Measurements from ENCODE around the gene OR2B2. TPM values are rescaled to one million over a fixed set of nuclear protein-coding genes. Genes with fewer than 3 reads are reported as not detected.
"Not testable (repeated sequence)": the region's sequence is repeated elsewhere in the genome, so short reads cannot be mapped to it uniquely, and the experiment has no call there.

The OR2B2 gene
- total RNA-seq, 1 donor: not detected

DNA sequence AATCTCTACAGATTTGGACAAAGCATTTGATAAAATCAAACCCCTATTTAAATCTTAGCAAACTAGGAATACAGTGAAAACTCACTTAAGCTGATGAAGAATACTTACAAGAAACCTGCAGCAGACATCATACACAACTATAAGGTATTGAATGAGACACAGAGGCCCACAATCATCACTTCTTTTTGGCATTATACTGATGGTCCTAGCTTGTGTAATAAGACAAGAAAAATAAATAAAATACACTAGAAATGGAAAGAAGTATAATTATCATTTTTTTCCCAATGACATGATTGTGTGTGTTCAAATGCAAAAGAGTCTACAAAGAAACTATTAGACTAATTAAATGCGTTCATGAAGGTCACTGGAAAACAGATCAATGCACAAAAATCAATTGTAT lies 36.0 kb upstream of the OR2B2 start:
- Histone ChIP-seq H3K9me3 (ENCODE audit: low read depth, low read length) (no peaks in the 10 kb centered on the region), H2AFZ (ENCODE audit: low read length) (no peak overlapping the region), H3K79me2 (ENCODE audit: insufficient read depth, low read length) (no peaks in the 10 kb centered on the region), H3K36me3 (ENCODE audit: insufficient read depth, low read length) (no peaks in the 10 kb centered on the region), H4K20me1 (ENCODE audit: insufficient read depth, low read length) (no peaks in the 10 kb centered on the region), H3K27ac (ENCODE audit: low read depth, low read length) (no peak overlapping the region), H3K27me3 (ENCODE audit: insufficient read depth, low read length) (no peaks in the 10 kb centered on the region), H3K4me2 (ENCODE audit: insufficient read depth, low read length) (no peak overlapping the region), H3K4me1 (ENCODE audit: insufficient read depth, low read length) (no peaks in the 10 kb centered on the region), H3K4me3 (ENCODE audit: insufficient read depth, low read length) (no peak overlapping the region)
- TF ChIP-seq, protein P1, sequence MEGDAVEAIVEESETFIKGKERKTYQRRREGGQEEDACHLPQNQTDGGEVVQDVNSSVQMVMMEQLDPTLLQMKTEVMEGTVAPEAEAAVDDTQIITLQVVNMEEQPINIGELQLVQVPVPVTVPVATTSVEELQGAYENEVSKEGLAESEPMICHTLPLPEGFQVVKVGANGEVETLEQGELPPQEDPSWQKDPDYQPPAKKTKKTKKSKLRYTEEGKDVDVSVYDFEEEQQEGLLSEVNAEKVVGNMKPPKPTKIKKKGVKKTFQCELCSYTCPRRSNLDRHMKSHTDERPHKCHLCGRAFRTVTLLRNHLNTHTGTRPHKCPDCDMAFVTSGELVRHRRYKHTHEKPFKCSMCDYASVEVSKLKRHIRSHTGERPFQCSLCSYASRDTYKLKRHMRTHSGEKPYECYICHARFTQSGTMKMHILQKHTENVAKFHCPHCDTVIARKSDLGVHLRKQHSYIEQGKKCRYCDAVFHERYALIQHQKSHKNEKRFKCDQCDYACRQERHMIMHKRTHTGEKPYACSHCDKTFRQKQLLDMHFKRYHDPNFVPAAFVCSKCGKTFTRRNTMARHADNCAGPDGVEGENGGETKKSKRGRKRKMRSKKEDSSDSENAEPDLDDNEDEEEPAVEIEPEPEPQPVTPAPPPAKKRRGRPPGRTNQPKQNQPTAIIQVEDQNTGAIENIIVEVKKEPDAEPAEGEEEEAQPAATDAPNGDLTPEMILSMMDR (IDR thresholded peaks at IDR 0.05; ENCODE audit: extremely low read depth, low read depth, low read length): no peak
- no peak for DNase-seq (ENCODE audit: insufficient read length, low spot score, missing footprints)

- H3K4me1 ChIP-seq (ENCODE audit: insufficient read depth, low read length); H3K9me3 ChIP-seq (ENCODE audit: low read depth, low read length); H3K79me2 ChIP-seq (ENCODE audit: insufficient read depth, low read length); H3K4me3 ChIP-seq (ENCODE audit: insufficient read depth, low read length); H4K20me1 ChIP-seq (ENCODE audit: insufficient read depth, low read length); H3K4me2 ChIP-seq (ENCODE audit: insufficient read depth, low read length); DNase-seq (ENCODE audit: insufficient read length, low spot score, missing footprints); H3K27ac ChIP-seq (ENCODE audit: low read depth, low read length); H2AFZ ChIP-seq (ENCODE audit: low read length); H3K27me3 ChIP-seq (ENCODE audit: insufficient read depth, low read length); H3K36me3 ChIP-seq (ENCODE audit: insufficient read depth, low read length): not testable (repeated sequence)
Observed at GRCh38 chr6:27943072-27943471, 30.9 kb upstream of the OR2B2 start.

DNA sequence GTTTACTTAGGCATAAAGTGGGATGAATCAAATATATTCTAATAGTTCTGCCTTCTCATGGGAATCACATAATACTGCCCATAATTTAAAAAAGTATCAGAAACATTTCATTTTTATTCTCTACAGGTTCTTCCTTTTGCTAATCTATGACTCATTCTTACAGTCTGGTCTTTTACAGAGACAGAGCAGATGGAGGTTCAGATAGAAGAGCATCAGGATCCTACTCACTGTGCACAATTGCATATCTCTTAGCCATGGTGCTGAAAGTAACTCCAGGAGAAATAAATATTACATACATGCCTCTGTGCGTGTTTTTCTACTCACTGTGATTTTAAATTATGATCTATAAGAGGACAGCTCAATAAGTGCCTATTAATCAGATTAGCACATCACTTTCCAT lies 28.6 kb upstream of the OR2B2 start:
- no peaks in the 10 kb centered on the region for H3K4me1 ChIP-seq (ENCODE audit: insufficient read depth, low read length)
- no peak overlapping the region for H2AFZ ChIP-seq (ENCODE audit: low read length)
- H3K9me3 ChIP-seq (ENCODE audit: low read depth, low read length): no peaks in the 10 kb centered on the region
- TF ChIP-seq, protein P1 (IDR thresholded peaks at IDR 0.05; ENCODE audit: extremely low read depth, low read depth, low read length): no peak
- H3K36me3 ChIP-seq (ENCODE audit: insufficient read depth, low read length): no peaks in the 10 kb centered on the region
- no peak overlapping the region for H3K27ac ChIP-seq (ENCODE audit: low read depth, low read length)
- H3K4me3 ChIP-seq (ENCODE audit: insufficient read depth, low read length): no peak overlapping the region
- H3K27me3 ChIP-seq (ENCODE audit: insufficient read depth, low read length): no peaks in the 10 kb centered on the region
- DNase-seq (ENCODE audit: insufficient read length, low spot score, missing footprints): no peak
- H3K4me2 ChIP-seq (ENCODE audit: insufficient read depth, low read length): no peak overlapping the region
- no peaks in the 10 kb centered on the region for H4K20me1 ChIP-seq (ENCODE audit: insufficient read depth, low read length)
- H3K79me2 ChIP-seq (ENCODE audit: insufficient read depth, low read length): no peaks in the 10 kb centered on the region

DNA sequence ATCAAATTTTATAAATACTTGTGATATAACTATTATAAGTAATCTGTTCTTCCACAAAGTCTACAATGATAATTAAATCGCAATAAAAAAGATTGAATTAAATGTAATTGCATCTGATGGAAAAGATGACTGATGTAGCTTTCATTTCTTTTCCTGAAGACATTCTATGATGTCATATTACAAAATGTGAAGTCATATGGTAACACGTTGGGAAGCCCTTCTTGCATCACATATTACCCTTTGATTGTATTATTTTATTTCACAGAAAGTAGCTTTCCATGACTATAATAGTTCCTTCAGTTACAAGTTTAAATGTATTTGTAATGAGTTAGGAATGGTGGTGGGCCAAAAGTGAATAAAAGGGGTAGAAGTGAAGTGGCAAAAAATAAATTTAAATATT lies 19.0 kb upstream of the OR2B2 start:
- H3K4me2 ChIP-seq (ENCODE audit: insufficient read depth, low read length): no peak overlapping the region
- DNase-seq (ENCODE audit: insufficient read length, low spot score, missing footprints): no peak
- no peak overlapping the region for H3K4me3 ChIP-seq (ENCODE audit: insufficient read depth, low read length)
- no peak overlapping the region for H2AFZ ChIP-seq (ENCODE audit: low read length)
- no peak overlapping the region for H3K27ac ChIP-seq (ENCODE audit: low read depth, low read length)
- H3K9me3 ChIP-seq (ENCODE audit: low read depth, low read length): no peaks in the 10 kb centered on the region
- no peaks in the 10 kb centered on the region for H3K36me3 ChIP-seq (ENCODE audit: insufficient read depth, low read length)
- no peaks in the 10 kb centered on the region for H3K27me3 ChIP-seq (ENCODE audit: insufficient read depth, low read length)
- no peaks in the 10 kb centered on the region for H3K4me1 ChIP-seq (ENCODE audit: insufficient read depth, low read length)
- H4K20me1 ChIP-seq (ENCODE audit: insufficient read depth, low read length): no peaks in the 10 kb centered on the region
- TF ChIP-seq, protein P1 (IDR thresholded peaks at IDR 0.05; ENCODE audit: extremely low read depth, low read depth, low read length): no peak
- H3K79me2 ChIP-seq (ENCODE audit: insufficient read depth, low read length): no peaks in the 10 kb centered on the region

DNA sequence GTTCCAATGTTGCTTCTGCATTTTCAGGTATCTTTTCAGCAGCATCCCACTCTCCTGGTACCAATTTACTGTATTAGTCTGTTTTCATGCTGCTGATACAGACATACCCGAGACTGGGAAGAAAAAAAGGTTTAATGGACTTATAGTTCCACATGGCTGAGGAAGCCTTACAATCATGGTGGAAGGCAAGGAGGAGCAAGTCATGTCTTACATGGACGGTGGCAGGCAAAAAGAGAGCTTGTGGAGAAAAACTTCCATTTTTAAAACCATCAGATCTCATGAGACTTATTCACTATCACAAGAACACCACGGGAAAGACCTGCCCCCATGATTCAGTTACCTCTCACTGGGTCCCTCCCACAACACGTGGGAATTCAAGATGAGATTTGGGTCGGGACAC lies 17.7 kb upstream of the OR2B2 start:
- not testable (repeated sequence) for H4K20me1 ChIP-seq (ENCODE audit: insufficient read depth, low read length); H3K27me3 ChIP-seq (ENCODE audit: insufficient read depth, low read length); H3K4me2 ChIP-seq (ENCODE audit: insufficient read depth, low read length); H3K4me3 ChIP-seq (ENCODE audit: insufficient read depth, low read length); H3K36me3 ChIP-seq (ENCODE audit: insufficient read depth, low read length); H3K79me2 ChIP-seq (ENCODE audit: insufficient read depth, low read length); H3K9me3 ChIP-seq (ENCODE audit: low read depth, low read length); H2AFZ ChIP-seq (ENCODE audit: low read length); H3K4me1 ChIP-seq (ENCODE audit: insufficient read depth, low read length); H3K27ac ChIP-seq (ENCODE audit: low read depth, low read length); DNase-seq (ENCODE audit: insufficient read length, low spot score, missing footprints)

DNA sequence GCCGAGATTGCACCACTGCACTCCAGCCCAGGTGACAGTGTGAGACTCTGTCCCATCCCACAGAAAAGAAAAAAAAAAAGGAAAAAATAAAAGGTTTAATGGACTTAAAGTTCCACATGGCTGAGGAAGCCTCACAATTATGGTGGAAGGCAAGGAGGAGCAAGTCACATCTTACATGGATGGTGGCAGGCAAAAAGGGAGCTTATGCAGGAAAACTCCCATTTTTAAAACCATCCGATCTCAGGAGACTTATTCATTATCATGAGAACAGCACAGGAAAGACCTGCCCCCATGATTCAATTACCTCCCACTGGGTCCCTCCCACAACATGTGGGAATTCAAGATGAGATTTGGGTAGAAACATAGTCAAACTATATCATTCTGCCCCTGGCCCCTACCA lies 15.8 kb upstream of the OR2B2 start:
- H3K9me3 ChIP-seq (ENCODE audit: low read depth, low read length); DNase-seq (ENCODE audit: insufficient read length, low spot score, missing footprints); H3K27ac ChIP-seq (ENCODE audit: low read depth, low read length); H3K4me2 ChIP-seq (ENCODE audit: insufficient read depth, low read length); H4K20me1 ChIP-seq (ENCODE audit: insufficient read depth, low read length); H3K27me3 ChIP-seq (ENCODE audit: insufficient read depth, low read length); H3K4me3 ChIP-seq (ENCODE audit: insufficient read depth, low read length); H3K36me3 ChIP-seq (ENCODE audit: insufficient read depth, low read length); H2AFZ ChIP-seq (ENCODE audit: low read length); H3K79me2 ChIP-seq (ENCODE audit: insufficient read depth, low read length); H3K4me1 ChIP-seq (ENCODE audit: insufficient read depth, low read length): not testable (repeated sequence)

Measured in osteoblast (primary cell).